Panc1 (cell line): Measurements from ENCODE around the gene UTY. TPM values are rescaled to one million over a fixed set of nuclear protein-coding genes. Genes with fewer than 3 reads are reported as not detected.

Source experiments
- ATAC-seq: fragments of 200-7000 bp; cut with Tn5 transposase; 2 replicates; pipeline ENCODE4 v1.9.1; 2020; ENCODE audit warnings: mild to moderate bottlenecking, moderate library complexity
- BruUV-seq: library from RNA; stranded (reverse); fragments of 400-500 nt; replicated peaks from 2 replicates; lab custom pipeline; 2021; lab: Mats Ljungman, UMichigan
- CTCF ChIA-PET: fragments of 300-600 bp; sonication (Branson Sonifier 250); formaldehyde crosslinking; loops from one replicate; lab custom pipeline; 2022; ENCODE audit warnings: antibody characterized with exemption; lab: Charles Lee
- POLR2A ChIA-PET: fragments of 300-600 bp; sonication (Branson Sonifier 250); formaldehyde crosslinking; loops from one replicate; lab custom pipeline; 2022; ENCODE audit warnings: antibody characterized with exemption; lab: Charles Lee
- DNase-seq: peaks from one replicate; pipeline ENCODE4 v3.0.0-alpha.2; 2010; ENCODE audit warnings: low read depth, low spot score
- H3K27ac ChIP-seq: 2 replicates; pipeline ENCODE4 v1.5.1; 2011; ENCODE audit warnings: mild to moderate bottlenecking, low read length, inconsistent platforms
- H3K27me3 ChIP-seq: fragments of 200-500 bp; sonication (Bioruptor generic); 2 replicates; pipeline ENCODE4 v1.6.0; 2014; ENCODE audit warnings: low read length, inconsistent platforms; ENCODE audit not compliant: control insufficient read depth, insufficient read depth
- H3K36me3 ChIP-seq: fragments of 200-500 bp; sonication (Bioruptor generic); 2 replicates; pipeline ENCODE4 v1.5.1; 2014; ENCODE audit warnings: inconsistent platforms, mild to moderate bottlenecking, low read length, moderate library complexity; ENCODE audit not compliant: control insufficient read depth, insufficient read depth
- H3K4me1 ChIP-seq: 2 replicates; pipeline ENCODE4 v1.5.1; 2011; ENCODE audit warnings: inconsistent platforms, mild to moderate bottlenecking, low read length, moderate library complexity; ENCODE audit not compliant: control insufficient read depth, insufficient read depth
- H3K4me3 ChIP-seq, 2 experiments: 2 replicates each; pipeline ENCODE4 v1.5.1; 2011 to 2012; ENCODE audit warnings: low read depth in 2 of 2, low read length in 2 of 2, mild to moderate bottlenecking in 2 of 2, inconsistent platforms in 1 of 2, moderate library complexity in 1 of 2
- H3K9me3 ChIP-seq: fragments of 200-500 bp; sonication (Bioruptor generic); 2 replicates; pipeline ENCODE4 v1.5.1; 2014; ENCODE audit warnings: low read depth, mild to moderate bottlenecking, inconsistent platforms, low read length, moderate library complexity; ENCODE audit not compliant: control insufficient read depth, insufficient read depth
- CTCF ChIP-seq: fragments of 450-650 bp; IDR thresholded peaks from 2 replicates; pipeline ENCODE4 v1.5.1; 2017; ENCODE audit warnings: mild to moderate bottlenecking
- POLR2AphosphoS5 ChIP-seq: IDR thresholded peaks from 2 replicates; pipeline ENCODE4 v1.6.1; 2012; ENCODE audit warnings: mild to moderate bottlenecking, low read depth, low read length, moderate library complexity
- REST ChIP-seq, 2 experiments: IDR thresholded peaks; 2 replicates each; pipeline ENCODE4 v1.6.1; 2011 to 2012; ENCODE audit warnings: low read depth in 2 of 2, control low read depth in 1 of 2, low read length in 1 of 2, mild to moderate bottlenecking in 1 of 2, moderate library complexity in 1 of 2; ENCODE audit not compliant: insufficient read depth in 1 of 2
- SIN3A ChIP-seq: IDR thresholded peaks from 2 replicates; pipeline ENCODE4 v1.6.1; 2012; ENCODE audit warnings: low read depth, mild to moderate bottlenecking, low read length, moderate library complexity, borderline replicate concordance; ENCODE audit not compliant: insufficient read depth
- TCF7L2 ChIP-seq: IDR thresholded peaks from 2 replicates; pipeline ENCODE4 v1.6.1; 2011; ENCODE audit warnings: mild to moderate bottlenecking, low read depth, low read length, inconsistent platforms
- in situ Hi-C: cut with HindIII; loops from 2 replicates; pipeline ENCODE4 v1.10.0; 2016; ENCODE audit warnings: low sequenced_read_pairs, low pct_unique_long_range_greater_than_20kb
- intact Hi-C: fragments of 100-400 bp; cut with micrococcal nuclease; formaldehyde crosslinking; loops from one replicate; pipeline ENCODE4 v1.10.0; 2022; ENCODE audit not compliant: unreplicated experiment
- total RNA-seq: library from RNA; stranded (reverse); gene quantifications from one replicate; pipeline ENCODE4 v1.2.1, GENCODE V29; 2021; ENCODE audit not compliant: unreplicated experiment

The UTY gene
- total RNA-seq, 1 experiment from 2014 or later: 0.10 TPM

GRCh38 chrY:13233901-13234300 is 245.9 kb downstream of the UTY start:
- ChIA-PET POLR2A (no interaction called here), CTCF (no interaction called here)
- no peaks in the 10 kb centered on the region for H3K36me3 ChIP-seq
- H3K27ac ChIP-seq: no peak overlapping the region
- H3K27me3 ChIP-seq: no peaks in the 10 kb centered on the region
- BruUV-seq: no TSS peak
- H3K4me1 ChIP-seq: no peaks in the 10 kb centered on the region
- H3K9me3 ChIP-seq: no peaks in the 10 kb centered on the region
- intact Hi-C loops (no loop called here), in situ Hi-C loops (no loop called here)
- DNase-seq (no peak), ATAC-seq (no peak)
- TF ChIP-seq SIN3A (no peak), CTCF (no peak), POLR2AphosphoS5 (no peak)
- H3K4me3 ChIP-seq: no peak overlapping the region

- intact Hi-C loops: no loop called here
- ChIA-PET CTCF (no interaction called here), POLR2A (no interaction called here)
- in situ Hi-C loops: no loop called here
- H3K36me3 ChIP-seq: no peaks in the 10 kb centered on the region
- no peak overlapping the region for H3K4me3 ChIP-seq
- H3K4me1 ChIP-seq: no peaks in the 10 kb centered on the region
- TF ChIP-seq TCF7L2 (no peak), REST (IDR thresholded peaks at IDR 0.05; ENCODE audit: insufficient read depth in 1 of 2, low read depth in 2 of 2, low read length in 1 of 2) (no peak), POLR2AphosphoS5 (no peak), SIN3A (no peak)
- DNase-seq: no peak
- BruUV-seq: no TSS peak
- H3K9me3 ChIP-seq: no peaks in the 10 kb centered on the region
- ATAC-seq: no peak
- H3K27me3 ChIP-seq: no peaks in the 10 kb centered on the region
- H3K27ac ChIP-seq: no peak overlapping the region
Observed at GRCh38 chrY:13233118-13233517, 246.7 kb downstream of the UTY start.

- no peak overlapping the region for H3K4me3 ChIP-seq
- no TSS peak for BruUV-seq
- POLR2A ChIA-PET: no interaction called here
- TF ChIP-seq REST (IDR thresholded peaks at IDR 0.05; ENCODE audit: insufficient read depth in 1 of 2, low read depth in 2 of 2, low read length in 1 of 2) (no peak), CTCF (no peak), TCF7L2 (no peak), POLR2AphosphoS5 (no peak), SIN3A (no peak)
- CTCF ChIA-PET: no interaction called here
- ATAC-seq (no peak), DNase-seq (no peak)
- H3K27ac ChIP-seq: no peak overlapping the region
- H3K27me3 ChIP-seq: no peaks in the 10 kb centered on the region
- no peaks in the 10 kb centered on the region for H3K36me3 ChIP-seq
- intact Hi-C loops (no loop called here), in situ Hi-C loops (no loop called here)
- no peaks in the 10 kb centered on the region for H3K9me3 ChIP-seq
- H3K4me1 ChIP-seq: no peaks in the 10 kb centered on the region
Observed at GRCh38 chrY:13227354-13227953, 252.4 kb downstream of the UTY start.
